PFSK-1 (cell line): ENCODE data around the gene RBMS3.

Experiments used
- FOXP2 ChIP-seq: optimal IDR thresholded peaks from 2 replicates; pipeline ENCODE3; 2011; ENCODE audit warnings: borderline replicate concordance, control low read depth, inconsistent platforms; ENCODE audit not compliant: insufficient read depth; ENCODE audit errors: extremely low read length, extremely low read depth
- POLR2AphosphoS5 ChIP-seq: IDR thresholded peaks from 2 replicates; pipeline ENCODE4 v1.6.1; 2012; ENCODE audit warnings: low read depth, mild to moderate bottlenecking, control low read depth, low read length, moderate library complexity
- REST ChIP-seq, 2 experiments: IDR thresholded peaks; 2 replicates each; pipeline versions ENCODE4 v1.6.1 to v1.8.0; 2011 to 2012; ENCODE audit warnings: low read depth in 2 of 2, low read length in 2 of 2, control low read depth in 1 of 2, inconsistent platforms in 1 of 2, mild to moderate bottlenecking in 1 of 2, moderate library complexity in 1 of 2; ENCODE audit not compliant: insufficient read depth in 1 of 2
- SIN3A ChIP-seq: IDR thresholded peaks from 2 replicates; pipeline ENCODE4 v1.6.1; 2012; ENCODE audit warnings: mild to moderate bottlenecking, low read length, moderate library complexity, borderline replicate concordance; ENCODE audit not compliant: insufficient read depth
- TAF1 ChIP-seq: IDR thresholded peaks from 2 replicates; pipeline ENCODE4 v1.6.1; 2012; ENCODE audit warnings: low read length, control low read depth, borderline replicate concordance; ENCODE audit not compliant: insufficient read depth

- TF ChIP-seq REST (IDR thresholded peaks at IDR 0.05; ENCODE audit: insufficient read depth in 1 of 2, low read depth in 2 of 2, low read length in 2 of 2) = no peak
- no peak for TF ChIP-seq POLR2AphosphoS5
- no peak for TF ChIP-seq SIN3A
- TF ChIP-seq TAF1 = no peak
- TF ChIP-seq FOXP2 = no peak
Observed at GRCh38 chr3:30042274-30042859, 761.5 kb downstream of the RBMS3 start.
